ENCODE results near the gene OTUB2.
A peak's percentile ranks its signal among the peaks of the same experiment; 100 is the strongest.

Gene OTUB2

DNA sequence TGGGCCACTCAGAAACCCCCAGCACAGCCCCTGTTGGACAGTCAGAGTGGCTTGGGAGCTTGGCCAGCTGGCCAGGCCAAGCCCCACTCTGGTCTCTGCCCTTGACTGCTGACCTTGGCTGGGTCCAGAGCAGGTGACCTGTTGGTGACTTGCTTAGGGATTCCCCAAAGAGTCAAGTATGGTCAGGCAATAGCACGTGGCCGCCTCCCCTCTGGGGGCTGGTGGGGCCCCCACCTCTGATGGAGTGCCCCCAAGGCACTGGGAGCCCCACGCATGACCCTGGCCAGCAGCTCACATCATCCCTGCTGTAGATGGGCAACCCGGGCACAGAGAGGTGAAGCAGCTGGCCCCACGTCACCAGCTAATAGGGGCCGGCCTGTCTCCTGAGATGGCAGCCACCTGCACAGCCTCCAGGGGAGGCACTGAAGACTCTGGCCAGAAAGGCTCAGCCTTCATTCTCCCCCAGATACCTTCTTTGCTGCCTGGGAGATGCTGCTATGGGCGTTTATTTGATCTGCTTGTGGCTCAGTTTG, 27.2 kb upstream of the OTUB2 start:
- Histone ChIP-seq H3K36me3 (no peaks in the 10 kb centered on the region), H3K9me3 (ENCODE audit: severe bottlenecking) (no peaks in the 10 kb centered on the region), H3K27me3 (ENCODE audit: insufficient read depth, low read depth, severe bottlenecking) (no peaks in the 10 kb centered on the region), H3K27ac (no peak overlapping the region), H3K4me3 (ENCODE audit: low read depth, low read length) (no peak overlapping the region)
- no peak for DNase-seq
- TF ChIP-seq, protein P1, sequence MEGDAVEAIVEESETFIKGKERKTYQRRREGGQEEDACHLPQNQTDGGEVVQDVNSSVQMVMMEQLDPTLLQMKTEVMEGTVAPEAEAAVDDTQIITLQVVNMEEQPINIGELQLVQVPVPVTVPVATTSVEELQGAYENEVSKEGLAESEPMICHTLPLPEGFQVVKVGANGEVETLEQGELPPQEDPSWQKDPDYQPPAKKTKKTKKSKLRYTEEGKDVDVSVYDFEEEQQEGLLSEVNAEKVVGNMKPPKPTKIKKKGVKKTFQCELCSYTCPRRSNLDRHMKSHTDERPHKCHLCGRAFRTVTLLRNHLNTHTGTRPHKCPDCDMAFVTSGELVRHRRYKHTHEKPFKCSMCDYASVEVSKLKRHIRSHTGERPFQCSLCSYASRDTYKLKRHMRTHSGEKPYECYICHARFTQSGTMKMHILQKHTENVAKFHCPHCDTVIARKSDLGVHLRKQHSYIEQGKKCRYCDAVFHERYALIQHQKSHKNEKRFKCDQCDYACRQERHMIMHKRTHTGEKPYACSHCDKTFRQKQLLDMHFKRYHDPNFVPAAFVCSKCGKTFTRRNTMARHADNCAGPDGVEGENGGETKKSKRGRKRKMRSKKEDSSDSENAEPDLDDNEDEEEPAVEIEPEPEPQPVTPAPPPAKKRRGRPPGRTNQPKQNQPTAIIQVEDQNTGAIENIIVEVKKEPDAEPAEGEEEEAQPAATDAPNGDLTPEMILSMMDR (IDR thresholded peaks at IDR 0.05; ENCODE audit: low read depth, low read length) = no peak

DNA sequence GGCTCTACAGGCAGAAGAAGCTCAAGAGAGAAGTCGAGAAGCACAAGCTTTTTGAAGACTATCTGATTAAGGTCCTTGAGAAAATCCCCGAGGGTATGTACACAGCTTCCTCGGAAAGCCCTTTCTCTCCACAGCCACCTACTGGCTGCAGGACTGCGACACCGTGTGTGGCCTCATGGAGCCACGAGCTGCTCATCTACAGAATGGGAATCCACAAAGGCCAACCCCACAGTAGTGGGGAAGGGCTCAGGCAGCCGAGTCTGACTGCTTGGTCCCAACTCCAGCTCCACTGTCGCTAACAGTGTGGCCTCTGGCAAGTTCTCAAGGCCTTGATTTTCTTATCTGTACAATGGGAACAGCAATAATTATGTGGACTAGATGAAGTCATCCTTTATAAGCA, 26.6 kb upstream of the OTUB2 start:
- no peak for DNase-seq
- TF ChIP-seq, protein P1 (IDR thresholded peaks at IDR 0.05; ENCODE audit: low read depth, low read length) = peak; percentile 40
- Histone ChIP-seq H3K36me3 (no peaks in the 10 kb centered on the region), H3K27me3 (ENCODE audit: insufficient read depth, low read depth, severe bottlenecking) (no peaks in the 10 kb centered on the region), H3K4me3 (ENCODE audit: low read depth, low read length) (no peak overlapping the region), H3K27ac (no peak overlapping the region), H3K9me3 (ENCODE audit: severe bottlenecking) (no peaks in the 10 kb centered on the region)

DNA sequence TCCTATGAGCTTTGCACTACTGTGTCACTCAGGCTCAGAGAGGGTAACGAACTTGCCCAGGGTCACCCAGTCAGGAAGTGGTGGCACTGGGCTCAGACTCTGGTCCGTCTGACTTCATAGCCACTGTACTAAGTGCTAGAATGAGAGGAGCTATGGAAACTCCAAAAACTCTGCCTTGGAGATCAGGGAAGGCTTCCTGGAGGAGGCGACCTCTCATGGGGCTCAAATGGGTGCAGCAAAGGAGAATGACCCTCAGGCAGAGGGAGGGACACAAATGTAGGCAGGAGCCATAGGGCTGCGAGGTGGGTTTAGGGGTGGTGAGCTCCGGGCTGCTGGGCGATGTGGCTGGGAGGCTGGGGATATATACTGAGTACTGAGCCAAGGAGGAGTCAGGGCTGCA, 25.9 kb upstream of the OTUB2 start:
- no peak for DNase-seq
- Histone ChIP-seq H3K27me3 (ENCODE audit: insufficient read depth, low read depth, severe bottlenecking) (no peaks in the 10 kb centered on the region), H3K36me3 (no peaks in the 10 kb centered on the region), H3K4me3 (ENCODE audit: low read depth, low read length) (no peak overlapping the region), H3K9me3 (ENCODE audit: severe bottlenecking) (no peaks in the 10 kb centered on the region), H3K27ac (no peak overlapping the region)
- TF ChIP-seq, protein P1 (IDR thresholded peaks at IDR 0.05; ENCODE audit: low read depth, low read length) = no peak

DNA sequence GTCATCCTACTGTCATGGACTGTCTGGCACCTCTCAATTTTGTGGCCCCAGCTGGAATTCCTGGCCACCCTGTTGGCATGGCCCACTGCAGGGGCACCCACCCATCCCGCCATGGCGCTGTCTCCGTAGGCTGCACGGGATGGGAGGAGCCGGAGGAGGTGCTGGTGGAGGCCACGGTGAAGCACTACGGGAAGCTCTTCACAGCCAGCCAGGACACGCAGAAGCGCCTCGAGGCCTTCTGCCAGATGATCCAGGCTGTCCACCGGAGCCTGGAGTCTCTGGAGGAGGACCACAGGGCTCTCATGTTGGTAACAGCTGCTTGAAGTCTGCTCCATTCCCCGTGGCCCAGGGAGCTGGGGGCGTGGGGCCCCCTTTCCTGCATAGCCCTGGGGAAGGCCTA, 25.1 kb upstream of the OTUB2 start:
- no peaks in the 10 kb centered on the region for H3K27me3 ChIP-seq (ENCODE audit: insufficient read depth, low read depth, severe bottlenecking)
- no peaks in the 10 kb centered on the region for H3K9me3 ChIP-seq (ENCODE audit: severe bottlenecking)
- no peak overlapping the region for H3K4me3 ChIP-seq (ENCODE audit: low read depth, low read length)
- TF ChIP-seq, protein P1 (IDR thresholded peaks at IDR 0.05; ENCODE audit: low read depth, low read length) = no peak
- H3K36me3 ChIP-seq = no peaks in the 10 kb centered on the region
- no peak overlapping the region for H3K27ac ChIP-seq
- DNase-seq = no peak

- TF ChIP-seq, protein P1 (IDR thresholded peaks at IDR 0.05; ENCODE audit: low read depth, low read length) = peak; percentile 95
- peak; percentile 67 for DNase-seq
- Histone ChIP-seq H3K36me3 (no peaks in the 10 kb centered on the region), H3K27me3 (ENCODE audit: insufficient read depth, low read depth, severe bottlenecking) (no peaks in the 10 kb centered on the region), H3K9me3 (ENCODE audit: severe bottlenecking) (no peaks in the 10 kb centered on the region), H3K4me3 (ENCODE audit: low read depth, low read length) (no peak overlapping the region), H3K27ac (no peak overlapping the region)
Measured at GRCh38 chr14:94001501-94002396, 24.4 kb upstream of the OTUB2 start.
